ENCODE measurements around the gene OR51E2.

The OR51E2 gene

DNA sequence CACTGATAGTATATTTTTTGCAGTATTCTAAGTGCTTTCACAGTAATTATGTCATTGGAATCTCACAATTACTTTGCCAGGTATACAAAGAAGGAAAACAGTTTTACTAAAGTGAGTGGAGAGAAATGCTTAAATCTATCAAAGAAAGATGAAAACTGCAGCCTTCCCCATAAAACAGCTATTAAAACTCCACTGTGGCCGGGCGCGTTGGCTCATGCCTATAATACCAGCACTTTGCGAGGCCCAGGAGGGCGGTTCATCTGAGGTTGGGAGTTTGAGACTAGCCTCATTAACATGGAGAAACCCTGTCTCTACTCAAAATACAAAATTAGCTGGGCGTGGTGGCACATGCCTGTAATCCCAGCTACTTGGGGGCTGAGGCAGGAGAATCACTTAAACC, 34.8 kb downstream of the OR51E2 start:
- no peak for DNase-seq

- no peak for DNase-seq
Observed at GRCh38 chr11:4658629-4659445, 38.8 kb downstream of the OR51E2 start.

- no peak for DNase-seq
Observed at GRCh38 chr11:4654635-4655369, 42.9 kb downstream of the OR51E2 start.

GRCh38 chr11:4647766-4648165, 49.9 kb downstream of the OR51E2 start:
- no peak for DNase-seq

DNA sequence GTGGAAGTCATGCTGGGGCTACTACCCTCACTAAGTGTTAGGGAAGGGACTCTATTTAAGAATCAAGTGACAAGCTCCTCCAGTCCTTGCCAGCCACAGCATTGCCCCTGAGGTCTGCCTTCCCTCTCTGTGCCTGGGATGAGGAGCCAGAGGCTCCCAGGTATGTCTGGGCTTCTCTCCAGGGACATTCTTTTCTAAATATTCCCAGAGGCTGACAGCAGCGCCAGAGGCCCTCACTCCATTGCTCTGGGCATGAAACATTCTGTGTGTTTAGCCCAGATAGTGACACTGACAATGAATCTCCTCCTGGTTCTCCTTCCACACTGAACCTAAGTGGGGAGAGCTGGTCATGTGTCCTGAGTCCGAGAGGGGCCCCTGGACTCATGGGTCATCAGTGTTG, 51.7 kb downstream of the OR51E2 start:
- DNase-seq: no peak

- no peak for DNase-seq
Observed at GRCh38 chr11:4644233-4644632, 53.4 kb downstream of the OR51E2 start.

- DNase-seq: no peak
Observed at GRCh38 chr11:4643682-4644081, 54.0 kb downstream of the OR51E2 start, which contains the start of gene OR51E1. OR51E1 (plus strand) TSS chr11:4643982; CDS start chr11:4652527, 8,545 bp downstream.

- no peak for DNase-seq
Observed at GRCh38 chr11:4643076-4643475, 54.6 kb downstream of the OR51E2 start.

GRCh38 chr11:4642043-4642442, 55.6 kb downstream of the OR51E2 start:
- no peak for DNase-seq

DNA sequence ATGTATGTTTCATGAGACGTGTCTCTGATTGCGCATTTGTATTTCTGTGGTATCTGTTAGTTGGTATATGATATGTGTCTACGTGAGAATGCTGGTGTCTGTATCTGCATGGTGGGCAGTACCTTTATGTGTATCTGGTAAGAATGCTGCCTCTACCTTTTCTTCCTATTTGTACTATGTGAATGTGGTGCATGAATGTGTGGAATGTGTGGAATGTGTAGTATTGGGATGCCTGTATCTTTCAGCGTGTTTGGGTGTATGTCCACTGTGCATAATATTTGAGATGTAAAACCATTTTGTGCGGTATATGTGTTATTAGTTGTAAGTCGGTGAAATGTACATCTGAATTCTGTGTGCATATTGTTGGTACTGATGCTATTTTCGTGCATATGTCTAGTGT, 56.2 kb downstream of the OR51E2 start:
- DNase-seq: no peak

GRCh38 chr11:4639931-4640330, 57.7 kb downstream of the OR51E2 start:
- no peak for DNase-seq

DNA sequence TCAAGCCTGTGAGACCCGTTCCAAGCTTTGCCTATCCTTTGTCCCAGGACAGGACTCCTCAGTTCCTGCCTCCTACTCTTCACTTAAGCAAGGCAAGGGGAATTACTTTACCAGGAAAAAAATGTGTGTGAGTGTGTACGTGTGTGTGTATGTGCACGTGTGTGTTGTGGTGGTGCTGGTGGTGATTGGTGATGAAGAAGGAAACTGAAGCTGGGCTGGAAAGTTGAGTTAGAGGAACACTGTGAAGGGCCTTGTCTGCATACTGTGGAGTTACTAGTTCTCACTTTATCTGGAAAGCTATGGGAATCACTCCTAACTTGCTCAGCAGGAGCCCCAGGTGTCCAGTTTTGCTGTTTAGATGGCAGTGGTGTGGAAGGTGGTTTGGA, 60.0 kb downstream of the OR51E2 start:
- no peak for DNase-seq

DNA sequence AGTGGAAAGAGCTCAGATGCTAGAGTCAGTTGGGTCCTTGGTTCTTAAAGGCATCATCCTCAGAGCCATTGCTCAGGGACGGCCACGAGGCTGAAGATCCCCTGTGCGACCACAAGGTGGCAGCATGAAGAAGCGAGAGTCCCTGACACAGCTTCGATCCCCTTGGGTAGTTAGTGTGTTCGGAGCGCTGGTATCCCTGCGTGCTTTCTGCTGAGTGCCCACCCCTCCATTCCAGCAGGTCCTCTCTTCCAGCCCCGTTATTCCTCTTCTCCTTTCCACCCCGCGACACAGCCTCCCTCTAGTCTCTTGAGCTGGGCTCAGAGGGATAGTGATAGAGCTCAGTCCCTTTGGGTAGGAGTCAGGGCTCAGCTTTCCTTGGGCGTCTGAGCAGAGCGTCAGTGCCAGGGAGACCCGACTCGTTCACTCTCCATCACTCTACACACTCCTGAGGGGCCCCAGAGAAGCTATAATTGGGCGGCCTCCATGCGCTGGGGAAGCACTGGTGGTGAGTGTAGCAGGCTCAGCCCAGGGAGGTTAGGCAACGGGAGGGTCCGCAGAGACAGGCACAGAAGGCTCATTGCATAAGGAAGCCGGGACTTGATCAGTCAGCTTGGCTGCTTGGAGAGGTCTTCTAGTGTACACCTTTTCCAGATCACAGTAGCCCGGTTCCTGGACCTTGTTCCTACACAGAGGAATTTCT, 60.5 kb downstream of the OR51E2 start, which contains the start of gene OR51D1:
Gene OR51D1, plus strand, starts transcription at position 516 of the 700 bp plus-strand sequence. CDS start 2,314 bp downstream, outside the sequence.
- peak; percentile 59 for DNase-seq

DNA sequence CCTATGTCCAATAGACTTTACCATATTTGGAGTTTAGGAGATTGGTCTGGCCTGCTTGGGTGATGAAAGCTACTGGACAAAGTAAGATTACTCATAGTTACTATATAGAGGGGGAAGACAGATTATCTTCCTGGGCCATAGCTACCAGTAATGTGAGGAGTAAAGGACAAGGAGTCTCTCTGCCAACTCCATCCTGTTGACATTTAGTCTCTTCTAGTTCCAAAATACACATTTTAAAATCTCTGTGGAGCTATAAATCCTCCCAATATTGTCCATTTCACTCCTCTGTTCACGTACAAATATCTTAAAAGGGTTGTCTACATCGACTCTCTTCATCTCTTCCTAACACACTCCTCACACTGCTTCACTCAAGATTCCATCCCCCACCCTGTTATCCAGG, 61.5 kb downstream of the OR51E2 start:
- DNase-seq: no peak
